ENCODE measurements around the gene TMSB10.
"Not testable (repeated sequence)": the region's sequence is repeated elsewhere in the genome, so short reads cannot be mapped to it uniquely, and the experiment has no call there.

Gene TMSB10

GRCh38 chr2:84940088-84940470 is 34.6 kb downstream of the TMSB10 start:
- no peak for DNase-seq (ENCODE audit: low spot score)

DNA sequence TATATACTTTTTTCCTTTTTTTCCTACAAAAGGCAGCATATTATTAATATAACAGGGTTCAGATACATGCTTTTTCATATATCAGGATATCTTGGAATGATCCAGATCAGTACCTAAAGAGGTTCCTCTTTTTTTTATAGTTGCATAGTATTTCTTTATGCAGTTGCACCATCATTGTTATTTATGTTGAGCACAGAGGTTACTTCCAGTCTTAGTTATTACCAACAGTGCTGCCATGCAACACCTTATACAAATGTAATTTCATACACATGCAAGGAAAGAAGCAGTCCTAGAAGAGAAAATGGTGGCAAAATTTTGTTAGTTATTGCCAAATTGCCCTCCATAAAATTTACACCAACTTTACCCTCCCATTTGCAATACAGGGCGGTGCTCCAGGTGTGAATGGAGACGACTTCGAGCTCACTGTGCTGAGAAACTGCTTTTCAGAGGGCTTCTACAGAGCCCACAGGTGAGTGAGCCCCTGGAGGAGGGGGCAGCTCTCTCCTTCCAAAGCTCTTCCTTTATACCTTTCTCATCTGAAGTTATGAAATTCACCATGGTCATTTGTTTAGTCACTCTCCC is 35.5 kb downstream of the TMSB10 start:
- DNase-seq (ENCODE audit: low spot score): no peak

DNA sequence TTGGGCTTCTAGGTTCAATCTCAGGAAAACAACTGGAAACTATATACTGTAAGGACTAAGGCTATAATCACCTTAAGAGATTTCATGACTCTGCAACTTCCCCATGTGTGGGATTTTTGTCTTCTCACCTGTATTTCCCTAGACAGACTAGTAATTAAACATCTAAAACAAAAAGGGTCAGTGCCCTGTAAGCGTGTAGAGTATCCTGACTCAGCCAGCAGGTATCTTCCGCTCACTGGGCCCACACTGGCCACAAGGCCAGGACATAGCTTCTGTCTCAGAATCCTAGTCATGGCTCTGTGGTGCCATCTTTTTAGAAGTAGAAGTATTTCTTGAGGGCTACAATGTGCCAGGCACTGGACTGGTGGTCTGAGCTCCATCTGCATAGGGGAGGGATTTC is 36.7 kb downstream of the TMSB10 start:
- DNase-seq (ENCODE audit: low spot score): no peak

GRCh38 chr2:84942964-84943421 is 37.5 kb downstream of the TMSB10 start:
- DNase-seq (ENCODE audit: low spot score): no peak

GRCh38 chr2:84944295-84944909 is 38.9 kb downstream of the TMSB10 start:
- no peak for DNase-seq (ENCODE audit: low spot score)

GRCh38 chr2:84945838-84946203 is 40.4 kb downstream of the TMSB10 start:
- DNase-seq (ENCODE audit: low spot score): not testable (repeated sequence)

GRCh38 chr2:84946204-84947009 is 41.0 kb downstream of the TMSB10 start:
- peak; percentile 54 for DNase-seq (ENCODE audit: low spot score)

DNA sequence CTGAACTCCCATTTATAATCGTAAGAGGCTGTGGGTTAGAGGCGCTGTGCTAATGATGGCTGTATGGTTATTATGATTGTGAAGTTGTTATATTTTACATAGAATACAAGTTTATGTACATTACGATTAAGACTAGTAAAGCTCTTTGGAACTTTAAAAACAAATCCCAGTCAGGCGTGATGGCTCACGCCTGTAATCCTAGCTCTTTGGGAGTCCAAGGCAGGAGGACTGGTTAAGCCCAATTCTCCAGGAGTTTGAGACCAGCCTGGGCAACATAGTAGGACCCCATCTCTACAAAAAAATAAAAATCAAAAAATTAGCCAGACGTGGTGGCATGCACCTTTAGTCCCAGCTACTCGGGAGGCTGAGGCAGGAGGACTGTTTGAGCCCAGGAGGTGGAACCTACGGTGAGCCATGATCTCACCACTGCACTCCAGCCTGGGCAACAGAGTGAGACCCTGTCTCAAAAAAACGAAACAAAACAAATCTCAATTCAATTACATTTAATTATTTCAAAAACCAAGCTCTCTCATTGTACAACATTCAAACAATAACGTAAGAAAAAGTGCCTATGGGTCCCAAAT is 41.6 kb downstream of the TMSB10 start:
- DNase-seq (ENCODE audit: low spot score): no peak

DNA sequence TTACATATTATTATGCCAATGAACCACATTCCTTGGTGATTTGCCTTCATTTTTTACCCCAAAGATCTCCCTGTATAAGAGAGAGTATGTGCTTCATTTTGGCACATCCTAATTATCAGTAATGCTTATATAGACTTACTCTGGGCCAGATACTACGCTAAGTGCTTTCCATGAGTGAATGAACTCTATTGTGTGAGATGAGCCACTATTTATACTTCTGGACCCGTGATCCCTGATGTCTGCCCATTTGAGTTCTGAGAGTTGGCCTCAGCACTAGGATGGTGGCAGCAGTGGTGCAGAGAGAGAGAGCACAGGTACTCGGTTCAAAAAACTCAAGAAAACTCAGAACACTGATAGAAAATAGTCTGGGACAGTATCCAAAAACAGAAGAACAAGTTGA is 48.1 kb downstream of the TMSB10 start:
- DNase-seq (ENCODE audit: low spot score): no peak

- DNase-seq (ENCODE audit: low spot score): no peak
These were observed 48.9 kb downstream of the TMSB10 start for GRCh38 chr2:84954329-84954728.

Measured in CD4-positive, alpha-beta T cell treated with Interleukin-6 at 100 ng/mL for 8 hours (primary cell).